MM.1S (cell line): ENCODE data around the gene ZCCHC3.

Source experiments
- DNase-seq: peaks from one replicate; pipeline ENCODE4 v3.0.0-alpha.2; 2015
- H2AFZ ChIP-seq: fragments of 300-600 bp; sonication (generic); 2 replicates; pipeline ENCODE4 v1.6.0; 2016; ENCODE audit warnings: antibody characterized with exemption, low read length
- H3F3A ChIP-seq: fragments of 300-600 bp; sonication (generic); 2 replicates; pipeline ENCODE4 v1.6.1; 2016; ENCODE audit warnings: mild to moderate bottlenecking, antibody characterized with exemption, low read length, moderate library complexity, mixed read lengths; ENCODE audit not compliant: insufficient read depth
- H3K27ac ChIP-seq: fragments of 300-600 bp; sonication (generic); 2 replicates; pipeline ENCODE4 v1.5.1; 2016; ENCODE audit warnings: mild to moderate bottlenecking, low read length
- H3K27me3 ChIP-seq: fragments of 300-600 bp; sonication (generic); replicated peaks from 2 replicates; pipeline ENCODE4 v1.6.0; 2016; ENCODE audit warnings: low read length; ENCODE audit not compliant: insufficient read depth
- H3K36me3 ChIP-seq: fragments of 300-600 bp; sonication (generic); replicated peaks from 2 replicates; pipeline ENCODE4 v1.6.1; 2016; ENCODE audit warnings: mild to moderate bottlenecking, low read length, mixed read lengths; ENCODE audit not compliant: insufficient read depth
- H3K4me1 ChIP-seq: fragments of 300-600 bp; sonication (generic); 2 replicates; pipeline ENCODE4 v1.6.1; 2016; ENCODE audit warnings: low read length, mixed read lengths
- H3K4me2 ChIP-seq: fragments of 300-600 bp; sonication (generic); 2 replicates; pipeline ENCODE4 v1.6.0; 2016; ENCODE audit warnings: low read depth, low read length
- H3K4me3 ChIP-seq: fragments of 300-600 bp; sonication (generic); 2 replicates; pipeline ENCODE4 v1.5.1; 2016; ENCODE audit warnings: low read length, mixed read lengths
- H3K79me2 ChIP-seq: fragments of 300-600 bp; sonication (generic); 2 replicates; pipeline ENCODE4 v1.6.1; 2016; ENCODE audit warnings: mixed run types, low read length, mixed read lengths
- H3K9ac ChIP-seq: fragments of 300-600 bp; sonication (generic); 2 replicates; pipeline ENCODE4 v1.6.1; 2016; ENCODE audit warnings: low read length, mixed read lengths
- H3K9me2 ChIP-seq: fragments of 300-600 bp; sonication (generic); replicated peaks from 2 replicates; pipeline ENCODE4 v1.6.1; 2016; ENCODE audit warnings: mild to moderate bottlenecking, low read length, mixed read lengths; ENCODE audit not compliant: insufficient read depth
- H3K9me3 ChIP-seq: fragments of 300-600 bp; sonication (generic); replicated peaks from 2 replicates; pipeline ENCODE4 v1.6.1; 2016; ENCODE audit warnings: mild to moderate bottlenecking, low read length, mixed read lengths; ENCODE audit not compliant: insufficient read depth
- H4K20me1 ChIP-seq: fragments of 300-600 bp; sonication (generic); 2 replicates; pipeline ENCODE4 v1.6.1; 2016; ENCODE audit warnings: mild to moderate bottlenecking, low read length, moderate library complexity, mixed read lengths; ENCODE audit not compliant: insufficient read depth
- EZH2 ChIP-seq: fragments of 300-600 bp; sonication (generic); optimal IDR thresholded peaks from 2 replicates; pipeline ENCODE3; 2017; ENCODE audit warnings: low read depth, mild to moderate bottlenecking, antibody characterized with exemption, low read length, mixed read lengths
- EZH2phosphoT487 ChIP-seq: fragments of 300-600 bp; sonication (generic); IDR thresholded peaks from 2 replicates; pipeline ENCODE4 v1.6.1; 2018; ENCODE audit warnings: antibody characterized with exemption, low read length
- TF ChIP-seq, protein P1 (sequence below): fragments of 300-600 bp; sonication (generic); IDR thresholded peaks from 2 replicates; pipeline ENCODE4 v1.5.1; 2016; ENCODE audit warnings: antibody characterized with exemption, low read length, mixed read lengths

Gene ZCCHC3

DNA sequence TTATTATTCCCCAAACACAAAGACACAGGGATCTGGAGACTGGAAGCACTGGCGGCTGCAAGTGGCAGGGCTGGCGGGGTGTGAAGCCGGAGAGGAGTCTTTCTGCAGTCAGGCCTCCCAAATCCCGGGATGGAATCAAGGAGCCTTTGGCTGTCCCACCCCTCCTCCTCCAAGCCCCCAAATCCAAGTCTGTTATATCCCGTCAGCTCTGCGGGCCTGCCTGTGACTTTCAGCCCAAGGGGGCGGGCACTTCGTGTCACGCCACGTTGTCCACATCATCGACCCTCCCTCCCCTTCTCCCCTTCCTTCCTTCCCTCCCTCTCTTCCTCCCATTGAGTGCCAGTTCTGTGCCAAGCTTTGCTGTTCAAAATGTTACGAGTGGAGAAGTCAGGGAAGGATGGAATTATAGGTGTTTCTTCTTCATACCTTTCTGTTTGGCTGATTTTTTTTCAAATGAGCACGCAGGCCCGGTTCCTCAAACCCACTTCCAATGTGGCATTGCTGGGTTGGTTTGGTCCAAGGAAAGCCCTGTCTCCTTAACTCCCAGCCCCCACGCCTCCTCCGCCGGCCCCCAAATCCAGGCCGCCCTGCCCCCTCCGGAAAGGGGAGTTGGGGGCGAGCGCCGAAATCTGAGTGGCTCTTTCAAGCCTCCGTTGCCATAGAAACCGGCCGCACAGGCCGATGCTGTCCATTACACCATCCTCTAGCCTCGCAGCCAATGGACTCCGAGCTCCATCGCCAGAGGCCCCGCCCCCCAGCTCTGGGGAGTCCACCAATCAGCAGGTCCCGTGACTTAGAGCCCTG lies 12.7 kb downstream of the ZCCHC3 start:
- Histone ChIP-seq H3F3A (0 out of 2 replicates have a peak, but pooled peaks cover 5% of the 10 kb centered on the region), H3K9ac (peak overlapping the region; percentile 30; the same call in 1 of the 2 replicates), H3K27me3 (no peaks in the 10 kb centered on the region), H3K4me3 (peak overlapping the region; percentile 62), H3K9me2 (no peaks in the 10 kb centered on the region), H3K4me1 (peaks cover 3% of the 10 kb centered on the region; the same call in 1 of the 2 replicates), H3K79me2 (no peaks in the 10 kb centered on the region), H3K9me3 (no peaks in the 10 kb centered on the region), H3K27ac (no peak overlapping the region), H3K4me2 (peak overlapping the region; percentile 84), H3K36me3 (no peaks in the 10 kb centered on the region), H4K20me1 (no peaks in the 10 kb centered on the region), H2AFZ (peak overlapping the region; percentile 73)
- TF ChIP-seq EZH2phosphoT487 (no peak), EZH2 (no peak)
- TF ChIP-seq, protein P1, sequence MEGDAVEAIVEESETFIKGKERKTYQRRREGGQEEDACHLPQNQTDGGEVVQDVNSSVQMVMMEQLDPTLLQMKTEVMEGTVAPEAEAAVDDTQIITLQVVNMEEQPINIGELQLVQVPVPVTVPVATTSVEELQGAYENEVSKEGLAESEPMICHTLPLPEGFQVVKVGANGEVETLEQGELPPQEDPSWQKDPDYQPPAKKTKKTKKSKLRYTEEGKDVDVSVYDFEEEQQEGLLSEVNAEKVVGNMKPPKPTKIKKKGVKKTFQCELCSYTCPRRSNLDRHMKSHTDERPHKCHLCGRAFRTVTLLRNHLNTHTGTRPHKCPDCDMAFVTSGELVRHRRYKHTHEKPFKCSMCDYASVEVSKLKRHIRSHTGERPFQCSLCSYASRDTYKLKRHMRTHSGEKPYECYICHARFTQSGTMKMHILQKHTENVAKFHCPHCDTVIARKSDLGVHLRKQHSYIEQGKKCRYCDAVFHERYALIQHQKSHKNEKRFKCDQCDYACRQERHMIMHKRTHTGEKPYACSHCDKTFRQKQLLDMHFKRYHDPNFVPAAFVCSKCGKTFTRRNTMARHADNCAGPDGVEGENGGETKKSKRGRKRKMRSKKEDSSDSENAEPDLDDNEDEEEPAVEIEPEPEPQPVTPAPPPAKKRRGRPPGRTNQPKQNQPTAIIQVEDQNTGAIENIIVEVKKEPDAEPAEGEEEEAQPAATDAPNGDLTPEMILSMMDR: no peak
- peak; percentile 96 for DNase-seq

DNA sequence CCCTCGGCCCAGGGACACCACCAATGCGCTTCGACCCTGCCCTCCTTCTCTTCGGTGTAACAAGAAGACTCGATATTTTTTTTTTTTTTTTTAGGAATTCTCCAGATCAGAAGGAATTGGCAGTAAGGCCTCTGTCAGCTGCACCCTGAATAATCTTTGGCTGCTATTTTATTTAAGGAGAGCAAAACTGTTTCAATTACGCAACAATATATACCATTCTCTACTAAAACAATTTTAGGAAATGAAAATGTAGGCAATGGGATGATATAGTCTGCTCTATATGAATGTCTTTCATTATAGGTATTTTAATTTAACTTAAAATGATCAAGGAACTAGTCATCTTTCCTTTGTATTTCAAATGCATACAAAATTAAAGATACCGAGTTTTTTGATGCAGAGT lies 13.3 kb downstream of the ZCCHC3 start:
- Histone ChIP-seq H3F3A (0 out of 2 replicates have a peak, but pooled peaks cover 5% of the 10 kb centered on the region), H3K79me2 (no peaks in the 10 kb centered on the region), H2AFZ (peak overlapping the region; percentile 73), H3K9me2 (no peaks in the 10 kb centered on the region), H3K4me1 (peaks cover 3% of the 10 kb centered on the region; the same call in 1 of the 2 replicates), H3K4me3 (peak overlapping the region; percentile 62), H3K36me3 (no peaks in the 10 kb centered on the region), H4K20me1 (no peaks in the 10 kb centered on the region), H3K9me3 (no peaks in the 10 kb centered on the region), H3K9ac (no peak overlapping the region), H3K4me2 (peak overlapping the region; percentile 84), H3K27me3 (no peaks in the 10 kb centered on the region), H3K27ac (no peak overlapping the region)
- DNase-seq: no peak
- TF ChIP-seq EZH2: no peak
- TF ChIP-seq, protein P1: no peak
- TF ChIP-seq EZH2phosphoT487: no peak

- H3K4me2 ChIP-seq: no peak overlapping the region
- no peaks in the 10 kb centered on the region for H3K36me3 ChIP-seq
These were observed 14.2 kb downstream of the ZCCHC3 start for GRCh38 chr20:311609-312008.

More at GRCh38 chr20:311609-312008, 14.2 kb downstream of the ZCCHC3 start:
- Histone ChIP-seq H3K9me2 (no peaks in the 10 kb centered on the region), H3K4me1 (peaks cover 3% of the 10 kb centered on the region; the same call in 1 of the 2 replicates), H3F3A (0 out of 2 replicates have a peak, but pooled peaks cover 5% of the 10 kb centered on the region), H4K20me1 (no peaks in the 10 kb centered on the region), H3K27ac (no peak overlapping the region), H2AFZ (no peak overlapping the region), H3K79me2 (no peaks in the 10 kb centered on the region), H3K9ac (no peak overlapping the region), H3K4me3 (no peak overlapping the region), H3K27me3 (no peaks in the 10 kb centered on the region), H3K9me3 (no peaks in the 10 kb centered on the region)
- TF ChIP-seq, protein P1: no peak
- TF ChIP-seq EZH2phosphoT487: no peak
- TF ChIP-seq EZH2: no peak
- no peak for DNase-seq
